ENCODE results near the gene NFAT5.

- TF ChIP-seq POLR2A (IDR thresholded peaks at IDR 0.05) (no peak), CTCF (IDR thresholded peaks at IDR 0.05) (no peak)
Measured at GRCh38 chr16:69520800-69521602, 44.8 kb upstream of the NFAT5 start.
